CD4-positive, alpha-beta T cell treated with Interleukin-12 subunit alpha and Interleukin-12 subunit beta, for 1 hour (primary cell): ENCODE data around the gene CDC42EP1.
"Not testable (repeated sequence)": the region's sequence is repeated elsewhere in the genome, so short reads cannot be mapped to it uniquely, and the experiment has no call there.

ENCODE experiments used
- DNase-seq: peaks from one replicate; pipeline ENCODE4 v3.0.0-alpha.2; 2020

The CDC42EP1 gene, protein sequence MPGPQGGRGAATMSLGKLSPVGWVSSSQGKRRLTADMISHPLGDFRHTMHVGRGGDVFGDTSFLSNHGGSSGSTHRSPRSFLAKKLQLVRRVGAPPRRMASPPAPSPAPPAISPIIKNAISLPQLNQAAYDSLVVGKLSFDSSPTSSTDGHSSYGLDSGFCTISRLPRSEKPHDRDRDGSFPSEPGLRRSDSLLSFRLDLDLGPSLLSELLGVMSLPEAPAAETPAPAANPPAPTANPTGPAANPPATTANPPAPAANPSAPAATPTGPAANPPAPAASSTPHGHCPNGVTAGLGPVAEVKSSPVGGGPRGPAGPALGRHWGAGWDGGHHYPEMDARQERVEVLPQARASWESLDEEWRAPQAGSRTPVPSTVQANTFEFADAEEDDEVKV

DNA sequence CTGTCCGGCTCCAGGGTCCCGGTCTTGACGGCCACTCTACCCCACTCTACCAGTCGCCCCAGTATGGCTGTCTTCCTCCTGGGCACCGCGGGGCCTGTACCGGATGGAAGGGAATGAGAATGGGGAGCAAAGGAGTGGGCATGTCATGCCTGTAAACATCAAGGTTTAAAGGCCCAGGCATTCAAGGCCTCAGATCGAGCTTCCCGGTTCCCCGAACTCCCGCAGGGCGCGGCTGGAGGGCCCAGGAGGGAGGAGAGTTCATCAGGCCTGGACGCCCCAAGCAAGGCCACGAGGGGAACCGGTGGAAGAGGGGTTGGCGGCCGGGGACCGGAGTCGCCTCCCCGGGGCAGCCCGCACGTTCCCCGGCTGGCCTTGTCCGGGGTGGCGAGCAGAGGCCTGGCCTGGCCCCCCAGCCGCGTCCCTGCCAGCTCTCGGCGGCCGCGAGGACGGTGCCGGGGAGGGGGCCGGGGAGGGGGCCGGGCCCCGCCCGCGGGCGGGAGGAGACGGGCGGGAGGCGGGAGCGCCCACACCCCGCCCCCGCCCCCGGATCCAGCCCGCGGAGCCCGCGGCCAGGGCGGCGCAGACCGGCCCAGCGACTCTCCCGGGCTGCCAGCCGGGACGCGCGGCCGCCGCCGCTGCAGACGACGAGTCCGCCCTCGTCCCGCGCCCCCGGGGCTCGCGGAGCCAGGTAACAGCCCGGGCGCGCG is at the start of gene CDC42EP1:
Gene CDC42EP1, plus strand, starts transcription at position 580 of the 707 bp plus-strand sequence. CDS start 5,870 bp downstream, outside the sequence.
- DNase-seq: no peak

DNA sequence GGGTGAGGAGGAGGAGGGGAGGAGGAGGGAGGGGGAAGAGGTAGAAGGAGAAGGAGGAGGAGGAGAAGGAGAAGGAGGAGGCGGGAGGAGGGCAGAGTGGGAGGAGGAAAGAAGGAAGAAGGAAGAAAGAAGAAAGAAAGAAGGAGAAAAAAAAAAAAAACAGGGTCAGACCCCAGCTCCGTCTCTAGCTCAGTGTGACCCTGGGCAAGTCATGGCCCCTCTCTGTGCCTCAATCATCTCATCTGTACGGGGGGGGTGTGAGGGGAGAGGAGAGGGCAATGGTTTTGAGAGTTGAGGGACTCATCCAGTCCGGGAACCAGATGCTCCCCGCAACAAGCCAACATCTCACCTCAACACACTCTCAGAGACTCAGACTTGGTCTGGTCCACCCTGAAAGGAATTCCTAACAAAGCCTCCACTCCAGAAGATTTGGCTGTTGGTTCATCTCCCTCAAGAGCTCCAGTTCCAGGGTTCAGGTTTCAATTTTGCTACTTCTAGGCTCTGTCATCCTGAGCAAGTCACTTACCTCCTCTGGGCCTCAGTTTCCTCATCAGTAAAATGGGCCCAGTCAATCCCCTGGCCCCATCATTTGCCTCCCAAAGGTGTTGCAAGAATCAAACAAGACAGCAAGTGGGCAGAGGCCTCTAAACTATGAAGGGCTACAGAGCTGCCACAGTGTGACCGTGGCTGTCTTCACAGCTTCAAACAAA is 48.7 kb upstream of the CDC42EP1 start:
- no peak for DNase-seq

DNA sequence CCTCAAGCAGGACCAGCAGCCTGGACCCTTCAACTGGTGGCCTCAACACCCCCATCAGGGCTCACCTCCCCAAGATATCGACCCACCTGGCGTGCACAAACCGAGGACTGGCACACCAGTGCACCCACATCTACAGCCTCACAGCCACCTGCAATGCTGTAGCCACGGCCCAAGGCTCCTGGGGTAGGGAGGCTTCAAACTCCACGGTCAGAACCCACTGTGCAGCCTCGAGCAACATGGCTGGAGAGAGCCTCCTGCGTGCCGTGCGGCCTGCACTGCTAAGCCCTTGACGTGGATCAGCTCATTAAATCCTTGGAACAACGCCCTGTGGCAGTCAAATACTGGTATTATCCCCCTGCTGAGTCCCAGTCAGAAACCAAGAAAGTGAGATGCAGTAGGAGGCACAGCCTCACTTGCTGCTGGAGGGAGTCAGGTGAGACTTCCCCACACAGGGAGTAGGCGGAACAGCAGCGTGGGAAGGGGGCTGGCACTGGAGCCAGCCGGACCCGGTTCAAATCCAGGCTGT is 45.7 kb upstream of the CDC42EP1 start:
- no peak for DNase-seq

DNA sequence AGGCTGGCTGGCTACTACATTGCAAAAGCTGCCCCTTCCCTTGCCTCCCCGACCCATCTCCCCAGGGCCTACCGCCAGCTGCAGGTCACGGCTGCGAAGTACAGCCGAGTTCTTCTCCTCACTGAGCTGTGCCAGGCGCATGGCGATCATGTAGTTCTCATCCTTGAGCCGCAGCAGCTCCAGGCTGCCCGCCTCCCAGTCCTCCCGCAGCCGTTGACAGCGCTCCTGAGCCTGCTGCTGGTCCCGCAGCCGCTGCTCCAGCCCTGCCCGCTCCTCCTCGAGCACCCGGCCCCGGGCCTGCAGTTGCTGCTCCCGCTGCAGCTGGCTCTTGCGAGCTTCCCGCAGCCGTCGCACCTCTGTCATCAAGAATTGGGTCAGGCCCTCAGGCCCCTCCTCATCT is 44.4 kb upstream of the CDC42EP1 start:
- no peak for DNase-seq

DNA sequence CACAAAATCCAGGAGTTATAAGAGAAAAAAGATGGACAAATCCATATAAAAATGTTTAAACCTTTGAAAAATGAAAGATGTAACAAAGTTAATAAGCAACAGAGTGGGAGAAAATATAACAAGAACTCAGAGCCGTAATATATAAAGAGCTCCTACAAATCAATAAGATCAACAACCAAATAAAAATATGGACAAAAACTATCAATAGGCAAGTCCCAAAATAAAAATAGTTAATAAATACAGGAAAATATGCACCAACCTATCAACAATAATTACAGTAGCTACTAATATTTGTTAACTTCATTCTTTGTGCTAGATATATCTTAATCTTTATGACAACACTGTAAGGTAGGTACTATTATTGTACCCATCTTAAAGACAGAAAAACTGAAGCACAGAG is 43.8 kb upstream of the CDC42EP1 start:
- no peak for DNase-seq

DNA sequence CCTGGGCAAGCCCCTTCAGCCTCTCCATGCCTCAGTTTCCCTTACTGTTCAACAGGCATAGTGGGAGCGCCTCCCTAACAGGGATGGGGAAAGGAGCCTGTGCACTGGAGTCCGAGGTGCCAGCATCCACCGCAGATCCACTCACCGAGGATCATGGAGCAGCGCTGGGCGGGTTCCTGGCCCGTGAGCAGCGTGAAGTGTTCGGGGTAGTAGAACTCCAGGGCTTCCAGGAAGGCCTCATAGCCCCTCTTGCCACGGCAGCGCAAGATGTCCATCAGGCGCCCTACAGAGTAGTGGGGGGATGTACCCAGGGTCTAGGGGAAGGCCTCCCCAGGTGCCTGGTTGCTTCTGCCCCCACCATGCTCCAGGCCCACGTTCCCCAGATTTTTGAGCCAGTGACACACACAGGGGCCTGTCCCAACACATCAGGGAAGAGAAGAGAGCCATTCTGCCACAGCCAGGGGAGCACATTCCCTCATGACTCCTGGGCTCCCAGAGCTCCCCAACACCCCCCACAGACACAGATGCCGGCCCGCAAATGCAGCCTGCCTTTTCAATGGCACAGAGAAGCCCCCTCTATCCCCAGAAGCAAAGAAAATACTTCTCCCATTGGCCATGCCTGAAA is 42.3 kb upstream of the CDC42EP1 start:
- DNase-seq: no peak

DNA sequence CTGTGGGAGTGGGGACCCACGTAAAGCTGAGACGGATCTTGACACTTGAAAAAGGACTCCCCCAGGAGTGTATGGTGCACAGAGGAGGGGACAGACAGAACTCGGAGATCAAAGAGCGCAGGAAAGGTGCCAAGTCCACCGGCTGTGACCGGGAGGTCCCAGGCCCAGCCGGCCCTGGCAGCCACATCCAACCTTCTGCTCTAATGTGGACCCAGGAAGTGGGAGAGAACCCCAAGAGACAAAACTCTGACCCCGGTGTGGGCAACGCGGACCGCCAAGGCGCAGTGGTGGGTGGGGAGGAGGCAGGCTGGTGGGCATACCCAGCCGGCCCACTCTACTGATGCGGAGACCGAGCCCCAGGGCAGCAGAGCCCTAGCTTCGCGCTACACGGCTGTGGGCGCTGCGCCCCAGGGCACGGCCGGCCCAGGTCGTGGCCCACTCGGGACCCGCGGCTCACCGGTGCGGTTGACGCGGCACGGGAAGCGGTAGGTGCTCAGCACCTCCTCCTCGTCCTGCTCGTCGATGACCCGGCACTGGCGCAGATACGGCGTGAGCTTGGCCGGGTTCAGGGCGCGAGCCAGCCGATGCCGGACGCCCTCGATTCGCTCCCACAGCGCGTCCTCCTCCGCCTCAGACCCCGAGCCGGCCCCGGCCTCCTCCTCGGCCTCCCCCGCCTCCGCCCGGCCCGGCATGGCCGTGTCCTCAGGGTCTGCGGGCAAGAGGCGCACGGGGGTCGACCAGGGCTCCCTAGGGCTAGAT is 41.6 kb upstream of the CDC42EP1 start:
- no peak for DNase-seq

DNA sequence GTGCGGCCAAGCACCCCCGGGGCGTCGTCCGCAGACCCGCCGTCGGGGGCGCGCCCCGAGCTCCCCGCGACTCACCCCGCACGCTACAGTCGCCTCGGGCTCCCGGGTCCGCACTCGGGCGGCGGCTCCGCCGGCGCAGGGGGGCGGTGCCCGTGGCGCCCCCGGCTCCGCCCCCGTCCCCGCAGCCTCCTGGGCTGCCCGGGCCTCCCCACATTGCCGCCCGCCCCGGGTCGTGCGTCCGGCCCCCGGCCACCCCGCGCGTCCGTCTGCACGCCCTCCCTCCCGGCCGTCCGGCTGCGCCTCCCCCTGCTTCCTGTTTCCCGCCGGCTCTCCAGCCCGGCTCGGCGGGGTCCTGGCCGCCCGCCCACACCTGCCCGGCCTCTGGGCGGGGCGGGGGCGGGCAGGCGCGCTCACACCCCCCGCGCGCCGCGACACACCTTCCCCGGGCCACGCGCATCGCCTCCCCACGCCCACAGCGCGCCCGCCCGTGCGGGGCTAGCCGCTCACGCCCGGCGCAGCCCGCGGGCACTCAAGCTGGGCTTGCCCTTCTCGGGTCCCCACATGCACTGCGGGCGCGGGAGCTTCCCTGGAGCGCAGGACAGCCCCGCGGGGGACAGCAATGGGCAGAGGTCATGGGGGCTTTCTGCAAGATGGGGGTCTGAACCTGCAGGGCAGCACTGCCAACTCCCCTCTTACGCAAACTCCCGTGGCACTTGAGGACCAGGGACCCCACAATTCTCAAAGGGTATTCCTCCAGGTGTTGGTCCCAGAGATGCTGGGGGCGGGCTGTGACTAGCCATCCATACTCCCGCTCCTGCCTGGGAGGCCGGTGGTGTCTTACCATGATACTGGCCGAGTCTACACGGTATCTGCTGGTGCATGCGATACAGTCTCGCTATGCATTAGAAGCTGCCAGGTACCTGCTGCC is 40.7 kb upstream of the CDC42EP1 start, which contains the start of gene CARD10:
Gene CARD10, minus strand, starts transcription at position 148 of the 928 bp plus-strand sequence. CDS start 215 bp downstream, outside the sequence.
- DNase-seq: no peak

DNA sequence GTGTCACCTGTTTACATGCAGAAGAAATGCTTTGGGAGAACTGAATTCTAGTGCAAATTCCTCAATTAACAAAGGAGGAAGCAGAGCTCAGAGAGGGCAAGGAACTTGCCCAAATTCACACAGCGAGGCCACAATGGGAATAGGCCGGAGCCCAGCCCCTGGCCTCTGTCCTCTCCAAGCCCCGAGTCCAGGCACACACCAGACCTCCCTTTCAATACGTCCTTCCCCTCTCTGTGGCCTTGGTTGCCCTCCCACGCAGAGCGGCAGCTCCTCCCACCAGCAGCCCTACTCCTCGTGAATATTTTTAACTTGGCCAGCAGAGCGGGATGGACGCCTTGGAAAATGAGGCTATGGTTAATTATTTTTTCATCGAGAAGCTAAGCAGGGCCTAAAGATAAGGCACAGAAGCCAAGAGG is 39.5 kb upstream of the CDC42EP1 start:
- no peak for DNase-seq

DNA sequence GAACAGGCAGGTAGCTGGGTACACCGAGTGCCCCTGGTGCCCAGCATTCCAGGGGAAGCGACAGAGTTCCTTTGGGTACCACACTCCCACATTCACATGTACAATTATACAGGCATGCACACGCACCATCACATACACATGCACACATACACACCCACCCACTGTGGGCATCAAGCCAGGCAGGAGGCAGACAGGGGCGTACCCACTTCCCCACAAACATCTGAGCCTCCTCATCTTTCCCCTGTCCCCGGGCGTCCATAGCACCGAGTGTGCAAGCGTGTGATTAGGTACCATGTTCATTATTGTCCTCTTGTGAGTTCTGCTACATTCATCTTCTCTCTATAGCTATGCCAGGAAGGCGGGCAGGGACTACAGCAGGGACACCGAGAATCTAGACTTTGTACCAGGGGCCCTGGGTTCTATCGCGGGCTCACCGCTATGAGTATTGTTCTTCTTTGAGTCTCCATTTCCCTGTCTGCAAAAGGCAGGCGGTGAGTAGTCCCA is 39.0 kb upstream of the CDC42EP1 start:
- DNase-seq: no peak

DNA sequence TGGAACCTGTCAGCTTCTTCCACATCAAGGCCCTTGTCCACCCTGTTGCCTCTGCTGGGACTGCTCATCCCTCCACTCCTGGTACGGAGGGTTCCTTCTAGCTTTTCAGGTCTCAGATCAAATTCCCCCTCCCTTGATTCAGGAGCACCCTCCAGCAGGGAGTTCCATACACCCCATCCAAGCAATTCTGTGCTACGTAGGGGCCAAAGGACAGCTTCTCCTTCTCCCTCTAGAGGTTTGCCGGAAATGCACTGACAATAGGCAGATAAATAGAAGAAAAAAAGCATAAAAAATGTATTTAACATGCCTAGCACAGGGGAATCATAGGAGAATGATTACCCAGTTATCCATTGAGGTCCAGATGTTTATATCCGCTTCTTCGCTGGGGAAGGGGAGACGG is 37.8 kb upstream of the CDC42EP1 start:
- DNase-seq: no peak

DNA sequence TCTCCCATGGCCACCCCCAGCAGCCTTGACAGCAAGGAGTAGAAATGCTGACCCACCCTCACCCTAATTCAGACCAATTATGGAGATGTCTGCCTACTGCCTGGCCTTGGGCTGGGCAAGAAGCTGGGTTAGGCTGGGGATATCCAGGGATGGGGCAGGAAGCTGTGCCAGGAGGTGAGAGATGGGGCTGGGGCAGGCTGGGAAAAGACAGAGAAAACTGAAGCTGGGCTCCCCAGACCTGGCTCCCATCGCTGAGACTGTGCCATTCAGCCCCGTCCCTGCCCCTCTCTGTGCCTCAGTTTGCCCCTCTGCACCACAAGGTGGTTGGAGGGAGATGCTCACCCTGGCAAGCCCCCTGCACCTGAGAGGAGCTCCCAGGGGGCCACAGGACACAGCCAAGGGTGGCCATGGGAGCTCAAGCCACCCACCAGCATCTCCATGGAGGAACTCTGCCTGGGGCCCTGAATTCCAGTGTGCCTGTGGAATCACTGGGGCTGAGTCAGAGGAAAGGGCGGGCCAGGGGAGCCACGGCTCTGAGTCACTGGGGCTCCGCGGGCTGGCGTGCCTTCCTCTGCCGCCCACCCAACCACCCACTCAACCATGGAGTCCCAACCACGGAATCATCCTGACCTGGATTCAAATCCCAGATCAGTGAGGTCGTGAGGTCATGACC is 35.1 kb upstream of the CDC42EP1 start:
- no peak for DNase-seq

DNA sequence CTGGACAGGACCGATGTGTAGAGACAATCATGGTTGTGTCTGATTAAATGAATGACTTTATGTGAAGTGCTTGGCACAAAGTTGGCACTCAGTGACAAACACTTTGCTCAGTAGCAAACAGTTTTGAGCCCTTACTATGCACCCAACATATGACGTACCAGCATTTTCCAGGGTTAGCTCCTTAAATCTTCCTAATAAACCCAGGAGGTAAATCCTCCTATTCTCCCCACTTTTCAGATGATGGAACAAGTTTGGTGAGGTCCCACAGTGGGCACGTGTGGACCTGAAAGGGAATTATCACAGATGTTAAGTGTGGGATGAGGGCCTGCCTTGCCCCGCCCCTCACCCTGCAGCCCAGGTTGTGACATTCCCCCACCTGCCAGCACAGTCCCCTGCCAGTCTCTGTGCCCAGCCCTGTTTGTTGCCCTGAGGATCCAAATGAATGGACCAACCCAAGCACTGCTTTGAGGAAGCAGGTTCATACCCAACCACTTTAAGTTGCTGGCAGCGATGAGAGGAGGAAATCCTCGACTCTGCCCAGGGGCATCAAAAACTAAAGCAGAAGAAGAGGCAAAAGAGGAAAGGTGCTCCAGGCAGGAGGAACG is 34.4 kb upstream of the CDC42EP1 start:
- no peak for DNase-seq

DNA sequence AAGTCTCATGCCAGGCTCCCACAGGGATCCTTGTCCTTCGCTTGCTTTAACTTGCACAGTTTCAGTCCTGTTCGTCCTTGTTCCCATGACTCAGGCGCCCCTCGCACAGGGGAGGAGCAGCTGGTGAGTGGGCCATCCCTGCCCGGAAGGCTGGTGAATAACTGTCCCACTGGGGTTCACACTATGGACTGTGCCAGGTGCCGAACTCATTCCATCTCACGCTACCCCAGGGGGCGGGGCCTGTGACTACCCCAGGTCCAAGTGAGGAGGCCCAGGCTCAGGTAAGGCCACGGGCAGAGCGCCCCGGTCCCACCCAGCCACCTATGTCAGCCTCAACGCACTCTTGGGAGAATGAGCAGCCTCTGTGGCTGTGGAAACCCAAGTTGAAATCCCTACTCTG is 33.9 kb upstream of the CDC42EP1 start:
- no peak for DNase-seq

DNA sequence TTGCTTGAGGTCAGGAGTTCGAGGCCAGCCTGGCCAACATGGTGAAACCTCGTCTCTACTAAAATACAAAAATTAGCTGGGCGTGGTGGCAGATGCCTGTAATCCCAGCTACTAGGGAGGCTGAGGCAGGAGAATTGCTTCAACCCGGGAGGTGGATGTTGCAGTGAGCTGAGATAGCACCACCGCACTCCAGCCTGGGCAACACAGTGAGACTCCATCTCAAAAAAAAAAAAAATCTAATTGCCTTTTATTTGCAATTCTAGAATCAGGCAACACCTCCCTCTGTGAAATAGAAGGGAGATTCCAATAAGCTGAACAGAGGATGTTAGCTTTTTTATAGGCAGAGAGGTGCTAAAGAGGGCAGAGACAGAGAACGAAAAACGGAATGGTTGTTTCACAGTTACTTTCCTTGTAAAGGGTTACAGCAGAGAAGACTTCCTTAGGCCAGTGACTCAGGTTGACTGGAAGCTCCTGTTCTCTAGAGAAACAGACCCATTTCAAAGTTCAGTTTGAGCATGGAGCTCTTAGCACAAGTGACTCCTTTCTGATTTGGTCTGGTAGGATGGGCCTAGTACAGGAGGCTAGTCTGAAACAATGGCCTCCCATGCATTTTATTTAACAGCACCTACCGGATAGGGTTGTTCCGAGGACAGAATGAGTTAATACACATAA is 33.1 kb upstream of the CDC42EP1 start:
- DNase-seq: not testable (repeated sequence)

DNA sequence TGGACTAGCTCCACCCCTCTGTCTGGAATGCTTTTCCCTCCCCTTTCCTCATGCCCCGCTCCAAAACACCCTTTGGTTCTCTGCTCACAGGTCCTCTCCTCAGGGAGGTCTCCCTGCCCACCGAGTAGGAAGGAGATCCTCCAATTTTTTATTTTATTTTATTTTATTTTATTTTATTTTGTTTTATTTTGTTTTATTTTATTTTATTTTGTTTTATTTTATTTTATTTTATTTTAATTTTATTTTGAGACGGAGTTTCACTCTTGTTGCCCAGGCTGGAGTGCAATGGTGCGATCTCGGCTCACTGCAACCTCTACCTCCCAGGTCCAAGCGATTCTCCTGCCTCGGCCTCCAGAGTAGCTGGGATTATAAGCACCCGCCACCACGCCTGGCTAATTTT is 32.3 kb upstream of the CDC42EP1 start:
- DNase-seq: not testable (repeated sequence)

DNA sequence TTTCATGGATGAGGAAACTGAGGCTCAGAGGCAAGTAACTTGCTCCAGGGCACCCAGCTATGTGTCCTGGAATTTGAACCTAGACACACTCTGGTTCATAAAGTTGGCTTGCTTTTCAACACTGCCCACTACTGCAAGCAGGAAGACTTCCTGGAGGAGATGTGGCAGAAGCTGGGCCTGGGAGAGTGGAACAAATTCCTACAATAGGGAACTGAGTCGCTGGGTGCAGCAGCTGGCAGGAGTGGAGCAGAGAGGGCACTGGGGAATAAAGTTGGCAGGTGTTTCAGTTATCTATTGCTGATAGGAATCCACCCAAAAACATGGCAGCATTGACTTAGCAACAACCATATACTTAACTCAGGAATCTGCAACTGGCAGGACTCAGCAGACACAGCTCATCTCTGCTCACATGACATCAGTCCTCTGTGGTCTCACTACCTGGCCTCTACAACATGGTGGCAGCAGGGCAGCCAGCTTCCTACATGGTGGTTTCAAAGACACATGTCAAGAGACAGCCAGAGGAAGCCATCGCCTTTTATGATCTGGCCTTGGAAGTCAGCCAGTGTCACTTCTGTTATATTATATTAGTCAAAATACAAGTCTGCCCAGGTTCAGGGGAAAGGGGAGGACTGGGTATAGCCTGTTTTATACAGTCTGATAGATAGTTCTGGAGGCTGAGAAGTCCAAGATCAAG is 30.5 kb upstream of the CDC42EP1 start:
- DNase-seq: no peak

DNA sequence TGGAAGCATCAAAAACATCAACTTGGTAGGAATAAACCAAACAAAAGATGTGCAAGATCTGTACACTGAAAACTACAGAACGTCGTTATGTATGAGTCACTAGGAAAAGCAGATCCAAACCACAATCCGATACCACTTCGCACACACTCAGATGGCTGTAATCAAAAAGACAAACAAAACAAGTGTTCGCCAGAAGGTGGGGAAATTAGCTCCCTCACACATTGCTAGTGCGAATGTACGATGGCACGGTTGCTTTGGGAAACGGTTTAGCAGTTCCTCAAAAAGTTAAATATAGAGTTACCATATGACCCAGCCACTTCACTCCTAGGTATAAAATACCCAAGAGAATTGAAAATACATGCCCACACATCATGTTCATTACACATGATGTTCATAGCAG is 26.3 kb upstream of the CDC42EP1 start:
- peak; percentile 20 for DNase-seq
